ENCODE measurements around the gene HNRNPAB. TPM values are rescaled to one million over a fixed set of nuclear protein-coding genes. Genes with fewer than 3 reads are reported as not detected.
"Not testable (repeated sequence)": the region's sequence is repeated elsewhere in the genome, so short reads cannot be mapped to it uniquely, and the experiment has no call there.

Gene HNRNPAB
- polyA plus RNA-seq, 1 donor from 2014 or later, result 70.6 TPM

- peaks cover 1% of the 10 kb centered on the region for H3K36me3 Mint-ChIP-seq
- no peak overlapping the region for H3K27ac Mint-ChIP-seq
- H3K4me3 Mint-ChIP-seq, result no peak overlapping the region
- no peaks in the 10 kb centered on the region for H3K9me3 Mint-ChIP-seq
- peaks cover 30% of the 10 kb centered on the region for H3K27me3 Mint-ChIP-seq
- peaks cover 0 to 4% (median 0%) of the 10 kb centered on the region in 3 donors for H3K4me1 Mint-ChIP-seq
Measured at GRCh38 chr5:178189433-178189832, 14.9 kb upstream of the HNRNPAB start.

- H3K36me3 Mint-ChIP-seq, result peaks cover 1% of the 10 kb centered on the region
- peaks cover 0 to 4% (median 0%) of the 10 kb centered on the region in 3 donors for H3K4me1 Mint-ChIP-seq
- H3K27ac Mint-ChIP-seq, result no peak overlapping the region
- H3K4me3 Mint-ChIP-seq, result no peak overlapping the region
- no peaks in the 10 kb centered on the region for H3K9me3 Mint-ChIP-seq
- peaks cover 31% of the 10 kb centered on the region for H3K27me3 Mint-ChIP-seq
Measured at GRCh38 chr5:178191661-178192060, 12.7 kb upstream of the HNRNPAB start.

- Mint-ChIP-seq H3K9me3 (no peaks in the 10 kb centered on the region), H3K4me3 (no peak overlapping the region), H3K27ac (no peak overlapping the region), H3K4me1 (peaks cover 0 to 4% (median 0%) of the 10 kb centered on the region in 3 donors), H3K27me3 (peaks cover 31% of the 10 kb centered on the region), H3K36me3 (peaks cover 1% of the 10 kb centered on the region)
Measured at GRCh38 chr5:178192244-178192643, 12.1 kb upstream of the HNRNPAB start.

GRCh38 chr5:178192787-178193186, 11.5 kb upstream of the HNRNPAB start:
- H3K4me1 Mint-ChIP-seq, result peaks cover 0 to 4% (median 0%) of the 10 kb centered on the region in 3 donors
- H3K9me3 Mint-ChIP-seq, result no peaks in the 10 kb centered on the region
- H3K27ac Mint-ChIP-seq, result peak overlapping the region in 1 of 3 donors; percentile 6
- peaks cover 31% of the 10 kb centered on the region for H3K27me3 Mint-ChIP-seq
- H3K4me3 Mint-ChIP-seq, result no peak overlapping the region
- H3K36me3 Mint-ChIP-seq, result peaks cover 1% of the 10 kb centered on the region

- H3K36me3 Mint-ChIP-seq, result peaks cover 1% of the 10 kb centered on the region
- H3K4me1 Mint-ChIP-seq, result peaks cover 0 to 4% (median 0%) of the 10 kb centered on the region in 3 donors
- peaks cover 30% of the 10 kb centered on the region for H3K27me3 Mint-ChIP-seq
- peak overlapping the region in 1 of 3 donors; percentile 6 for H3K27ac Mint-ChIP-seq
- H3K9me3 Mint-ChIP-seq, result no peaks in the 10 kb centered on the region
- peak overlapping the region in 1 of 4 donors; percentile 66 for H3K4me3 Mint-ChIP-seq
Measured at GRCh38 chr5:178193251-178193809, 11.0 kb upstream of the HNRNPAB start.

- H3K27ac Mint-ChIP-seq, result no peak overlapping the region
- peaks cover 1% of the 10 kb centered on the region for H3K36me3 Mint-ChIP-seq
- no peaks in the 10 kb centered on the region for H3K9me3 Mint-ChIP-seq
- peaks cover 24% of the 10 kb centered on the region for H3K27me3 Mint-ChIP-seq
- H3K4me3 Mint-ChIP-seq, result no peak overlapping the region
- H3K4me1 Mint-ChIP-seq, result peaks cover 0 to 4% (median 0%) of the 10 kb centered on the region in 3 donors
Measured at GRCh38 chr5:178194026-178194425, 10.3 kb upstream of the HNRNPAB start.

GRCh38 chr5:178196281-178196812, 8.0 kb upstream of the HNRNPAB start:
- Mint-ChIP-seq H3K27me3 (peaks cover 15% of the 10 kb centered on the region), H3K36me3 (peaks cover 1% of the 10 kb centered on the region), H3K4me1 (peaks cover 0 to 4% (median 0%) of the 10 kb centered on the region in 3 donors), H3K4me3 (no peak overlapping the region), H3K9me3 (no peaks in the 10 kb centered on the region), H3K27ac (no peak overlapping the region)

GRCh38 chr5:178196986-178197385, 7.3 kb upstream of the HNRNPAB start:
- H3K9me3 Mint-ChIP-seq, result no peaks in the 10 kb centered on the region

GRCh38 chr5:178198151-178198550, 6.2 kb upstream of the HNRNPAB start:
- H3K4me1 Mint-ChIP-seq, result not testable (repeated sequence)

More at GRCh38 chr5:178196986-178197385, 7.3 kb upstream of the HNRNPAB start:
- Mint-ChIP-seq H3K36me3 (peaks cover 1% of the 10 kb centered on the region), H3K4me3 (no peak overlapping the region), H3K27ac (no peak overlapping the region), H3K4me1 (peaks cover 0 to 4% (median 0%) of the 10 kb centered on the region in 3 donors), H3K27me3 (peaks cover 15% of the 10 kb centered on the region)

GRCh38 chr5:178198706-178199105, 5.6 kb upstream of the HNRNPAB start:
- Mint-ChIP-seq H3K36me3 (no peaks in the 10 kb centered on the region), H3K9me3 (no peaks in the 10 kb centered on the region), H3K4me3 (no peak overlapping the region), H3K27me3 (peaks cover 6% of the 10 kb centered on the region), H3K4me1 (no peaks in the 10 kb centered on the region), H3K27ac (no peak overlapping the region)

More at GRCh38 chr5:178198151-178198550, 6.2 kb upstream of the HNRNPAB start:
- not testable (repeated sequence) for H3K36me3 Mint-ChIP-seq, H3K9me3 Mint-ChIP-seq, H3K4me3 Mint-ChIP-seq, H3K27ac Mint-ChIP-seq
- peaks cover 11% of the 10 kb centered on the region for H3K27me3 Mint-ChIP-seq

- H3K27ac Mint-ChIP-seq, result peak overlapping the region in 1 of 3 donors; percentile 44
- peaks cover 0 to 2% (median 0%) of the 10 kb centered on the region in 3 donors for H3K9me3 Mint-ChIP-seq
- H3K27me3 Mint-ChIP-seq, result no peaks in the 10 kb centered on the region
- H3K4me3 Mint-ChIP-seq, result peak overlapping the region in 2 of 4 donors; percentile 37 to 73
- H3K36me3 Mint-ChIP-seq, result no peaks in the 10 kb centered on the region
- H3K4me1 Mint-ChIP-seq, result peaks cover 0 to 4% (median 0%) of the 10 kb centered on the region in 3 donors
Measured at GRCh38 chr5:178199581-178200434, 4.5 kb upstream of the HNRNPAB start.

- H3K4me3 Mint-ChIP-seq, result peak overlapping the region in 2 of 4 donors; percentile 50 to 51
- no peaks in the 10 kb centered on the region for H3K27me3 Mint-ChIP-seq
- H3K9me3 Mint-ChIP-seq, result peaks cover 0 to 2% (median 0%) of the 10 kb centered on the region in 3 donors
- peaks cover 9 to 11% (median 9%) of the 10 kb centered on the region in 3 donors for H3K4me1 Mint-ChIP-seq
- peak overlapping the region in 2 of 3 donors; percentile 12 to 68 for H3K27ac Mint-ChIP-seq
- peaks cover 2% of the 10 kb centered on the region for H3K36me3 Mint-ChIP-seq
Measured at GRCh38 chr5:178201221-178201926, 3.0 kb upstream of the HNRNPAB start.

- Mint-ChIP-seq H3K4me1 (peaks cover 10 to 13% (median 12%) of the 10 kb centered on the region in 3 donors), H3K36me3 (peaks cover 3% of the 10 kb centered on the region), H3K27me3 (no peaks in the 10 kb centered on the region), H3K9me3 (peaks cover 0 to 2% (median 0%) of the 10 kb centered on the region in 3 donors), H3K4me3 (peak overlapping the region in 3 of 4 donors; percentile 50 to 58 (median 51)), H3K27ac (peak overlapping the region; percentile 12 to 68 (median 63))
Measured at GRCh38 chr5:178201927-178202235, 2.5 kb upstream of the HNRNPAB start.

GRCh38 chr5:178202541-178202940, 1.8 kb upstream of the HNRNPAB start:
- H3K36me3 Mint-ChIP-seq, result peaks cover 3% of the 10 kb centered on the region
- H3K4me1 Mint-ChIP-seq, result peaks cover 12 to 13% (median 13%) of the 10 kb centered on the region in 3 donors
- H3K27ac Mint-ChIP-seq, result peak overlapping the region in 2 of 3 donors; percentile 19 to 84
- H3K27me3 Mint-ChIP-seq, result no peaks in the 10 kb centered on the region
- H3K9me3 Mint-ChIP-seq, result peaks cover 0 to 2% (median 0%) of the 10 kb centered on the region in 3 donors
- peak overlapping the region; percentile 50 to 85 (median 67) for H3K4me3 Mint-ChIP-seq

All from IgD-negative memory B cell (primary cell).